NT2/D1 (cell line): ENCODE data around the gene CALB2.

ENCODE experiments used
- DNase-seq: peaks from one replicate; pipeline ENCODE4 v3.0.0-alpha.2; 2011; ENCODE audit warnings: low read depth, low spot score
- H3K27me3 ChIP-seq: 2 replicates; pipeline ENCODE4 v1.6.0; 2011; ENCODE audit warnings: mild to moderate bottlenecking; ENCODE audit not compliant: insufficient read length, insufficient read depth
- H3K36me3 ChIP-seq: 2 replicates; pipeline ENCODE4 v1.6.1; 2011; ENCODE audit warnings: mild to moderate bottlenecking, low read length, mixed read lengths; ENCODE audit not compliant: insufficient read depth, insufficient read length
- H3K4me1 ChIP-seq: 2 replicates; pipeline ENCODE4 v1.5.1; 2011; ENCODE audit not compliant: insufficient read depth, insufficient read length
- H3K4me3 ChIP-seq: 2 replicates; pipeline ENCODE4 v1.5.1; 2011; ENCODE audit warnings: low read depth; ENCODE audit not compliant: insufficient read length
- H3K9ac ChIP-seq: 2 replicates; pipeline ENCODE4 v1.6.0; 2011; ENCODE audit warnings: low read depth; ENCODE audit not compliant: insufficient read length
- H3K9me3 ChIP-seq: 2 replicates; pipeline ENCODE4 v1.5.1; 2011; ENCODE audit warnings: mild to moderate bottlenecking, low read length; ENCODE audit not compliant: insufficient read depth
- SUZ12 ChIP-seq: IDR thresholded peaks from 2 replicates; pipeline ENCODE4 v1.6.1; 2011; ENCODE audit not compliant: insufficient read length, insufficient read depth; ENCODE audit errors: extremely low read depth
- YY1 ChIP-seq: IDR thresholded peaks from 2 replicates; pipeline ENCODE4 v1.6.1; 2011; ENCODE audit not compliant: insufficient read length, insufficient read depth
- ZNF274 ChIP-seq: IDR thresholded peaks from 2 replicates; pipeline ENCODE4 v1.6.1; 2011; ENCODE audit warnings: mild to moderate bottlenecking, low read depth, low read length

Gene CALB2

GRCh38 chr16:71338193-71338592, 20.3 kb upstream of the CALB2 start:
- Histone ChIP-seq H3K4me3 (no peak overlapping the region), H3K9ac (no peak overlapping the region), H3K27me3 (no peaks in the 10 kb centered on the region), H3K4me1 (no peaks in the 10 kb centered on the region), H3K36me3 (no peaks in the 10 kb centered on the region), H3K9me3 (no peaks in the 10 kb centered on the region)
- no peak for DNase-seq
- TF ChIP-seq SUZ12: no peak
- no peak for TF ChIP-seq ZNF274
- no peak for TF ChIP-seq YY1

- Histone ChIP-seq H3K9ac (no peak overlapping the region), H3K9me3 (no peaks in the 10 kb centered on the region), H3K27me3 (no peaks in the 10 kb centered on the region), H3K4me3 (no peak overlapping the region), H3K36me3 (no peaks in the 10 kb centered on the region), H3K4me1 (no peaks in the 10 kb centered on the region)
- DNase-seq: no peak
- TF ChIP-seq ZNF274: no peak
- no peak for TF ChIP-seq SUZ12
- no peak for TF ChIP-seq YY1
Observed at GRCh38 chr16:71338632-71339031, 19.9 kb upstream of the CALB2 start.

- no peaks in the 10 kb centered on the region for H3K36me3 ChIP-seq
- no peak overlapping the region for H3K9ac ChIP-seq
- H3K27me3 ChIP-seq: no peaks in the 10 kb centered on the region
- H3K4me1 ChIP-seq: peaks cover 2% of the 10 kb centered on the region
- H3K4me3 ChIP-seq: no peak overlapping the region
- TF ChIP-seq ZNF274 (no peak), SUZ12 (no peak), YY1 (no peak)
- no peaks in the 10 kb centered on the region for H3K9me3 ChIP-seq
- DNase-seq: no peak
Observed at GRCh38 chr16:71339236-71340171, 19.0 kb upstream of the CALB2 start.

GRCh38 chr16:71340406-71340805, 18.1 kb upstream of the CALB2 start:
- Histone ChIP-seq H3K4me3 (no peak overlapping the region), H3K36me3 (no peaks in the 10 kb centered on the region), H3K9ac (no peak overlapping the region), H3K4me1 (peaks cover 10% of the 10 kb centered on the region), H3K27me3 (no peaks in the 10 kb centered on the region), H3K9me3 (no peaks in the 10 kb centered on the region)
- TF ChIP-seq ZNF274 (no peak), YY1 (no peak), SUZ12 (no peak)
- no peak for DNase-seq

GRCh38 chr16:71341881-71342280, 16.6 kb upstream of the CALB2 start:
- H3K4me1 ChIP-seq: peaks cover 12% of the 10 kb centered on the region
- TF ChIP-seq SUZ12: no peak
- no peak for TF ChIP-seq YY1
- TF ChIP-seq ZNF274: no peak
- no peaks in the 10 kb centered on the region for H3K9me3 ChIP-seq
- H3K36me3 ChIP-seq: no peaks in the 10 kb centered on the region
- H3K27me3 ChIP-seq: no peaks in the 10 kb centered on the region
- no peak for DNase-seq
- H3K9ac ChIP-seq: no peak overlapping the region
- H3K4me3 ChIP-seq: no peak overlapping the region

GRCh38 chr16:71343078-71343477, 15.4 kb upstream of the CALB2 start:
- no peak overlapping the region for H3K4me3 ChIP-seq
- no peak for DNase-seq
- TF ChIP-seq SUZ12: no peak
- TF ChIP-seq YY1: no peak
- no peak for TF ChIP-seq ZNF274
- H3K4me1 ChIP-seq: peaks cover 12% of the 10 kb centered on the region
- H3K27me3 ChIP-seq: peaks cover under 1% of the 10 kb centered on the region
- no peaks in the 10 kb centered on the region for H3K9me3 ChIP-seq
- H3K9ac ChIP-seq: no peak overlapping the region
- H3K36me3 ChIP-seq: no peaks in the 10 kb centered on the region

GRCh38 chr16:71344315-71344905, 14.1 kb upstream of the CALB2 start:
- Histone ChIP-seq H3K9me3 (no peaks in the 10 kb centered on the region), H3K27me3 (peaks cover 3% of the 10 kb centered on the region), H3K9ac (peak overlapping the region; percentile 3), H3K36me3 (no peaks in the 10 kb centered on the region), H3K4me3 (no peak overlapping the region), H3K4me1 (peaks cover 12% of the 10 kb centered on the region)
- no peak for DNase-seq
- TF ChIP-seq SUZ12 (no peak), ZNF274 (no peak), YY1 (no peak)
